Left lobe of liver (tissue), 2 donors: ENCODE data around the gene FAM47E. TPM values are rescaled to one million over a fixed set of nuclear protein-coding genes. Genes with fewer than 3 reads are reported as not detected.
"Not testable (repeated sequence)": the region's sequence is repeated elsewhere in the genome, so short reads cannot be mapped to it uniquely, and the experiment has no call there.

ENCODE experiments used
- ATAC-seq: fragments of 200-7000 bp; cut with Tn5 transposase; one replicate; pipeline ENCODE4 v1.9.1; 2020; ENCODE audit warnings: mild to moderate bottlenecking, moderate library complexity
- DNase-seq: peaks from one replicate; pipeline ENCODE4 v3.0.0-alpha.2; 2020; ENCODE audit warnings: low spot score
- total RNA-seq: library from RNA; stranded (reverse); gene quantifications from one replicate; pipeline ENCODE4 v1.2.1, GENCODE V29; 2021
- donor health status: DM: no; HTN: no; CAD: no; lungs with moderate emphysema.
- donor health status: DM: no; HTN: yes; CAD: no.

Gene FAM47E
- total RNA-seq, 1 donor from 2014 or later = 3.3 TPM

DNA sequence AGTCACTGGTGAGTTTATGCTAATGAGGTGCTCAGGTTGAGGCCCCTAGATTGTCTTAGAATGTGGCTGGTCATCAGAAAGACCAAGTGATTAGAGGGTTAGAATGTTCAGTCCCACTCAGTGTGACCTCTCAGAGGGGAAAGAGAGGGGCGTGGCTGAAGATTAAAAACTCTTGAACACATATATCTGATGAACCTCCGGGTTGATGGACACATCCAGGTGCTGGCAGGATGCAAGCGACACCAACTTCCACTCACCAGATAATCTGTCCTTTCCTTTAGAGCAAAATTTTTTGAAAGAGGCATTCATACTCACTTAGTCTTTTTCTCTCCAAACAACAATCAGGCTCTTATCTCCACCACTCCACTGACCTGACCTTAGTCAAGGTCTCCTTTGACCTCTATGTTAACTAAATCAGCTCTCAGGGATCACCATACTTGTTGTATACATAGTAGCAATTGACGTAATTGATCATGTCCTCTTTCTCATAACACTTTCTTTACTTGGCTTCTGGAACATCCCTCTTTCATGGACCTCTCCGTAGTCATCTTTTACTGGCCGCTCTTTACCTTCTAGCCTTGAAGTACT lies 14.2 kb downstream of the FAM47E start:
- ATAC-seq (no peak), DNase-seq (no peak)

DNA sequence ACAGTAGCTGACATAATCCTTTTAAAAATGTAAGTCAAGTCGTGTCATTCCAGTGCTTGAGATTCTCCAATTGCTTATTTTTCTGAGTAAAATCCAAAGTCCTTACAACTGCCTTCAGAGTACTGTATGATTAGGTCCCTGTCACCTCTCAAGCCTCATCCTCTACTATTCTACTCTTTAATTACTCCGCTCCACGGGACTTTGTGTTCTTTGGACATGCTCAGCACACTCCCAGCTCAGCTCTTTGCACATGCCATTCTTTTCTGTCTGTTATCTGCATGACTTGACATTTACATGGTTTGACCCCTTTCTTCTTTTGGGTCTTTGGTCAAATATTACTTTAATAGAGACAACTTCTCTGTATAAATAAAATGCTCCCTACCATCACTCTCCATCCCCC lies 15.1 kb downstream of the FAM47E start:
- DNase-seq (no peak), ATAC-seq (no peak)

DNA sequence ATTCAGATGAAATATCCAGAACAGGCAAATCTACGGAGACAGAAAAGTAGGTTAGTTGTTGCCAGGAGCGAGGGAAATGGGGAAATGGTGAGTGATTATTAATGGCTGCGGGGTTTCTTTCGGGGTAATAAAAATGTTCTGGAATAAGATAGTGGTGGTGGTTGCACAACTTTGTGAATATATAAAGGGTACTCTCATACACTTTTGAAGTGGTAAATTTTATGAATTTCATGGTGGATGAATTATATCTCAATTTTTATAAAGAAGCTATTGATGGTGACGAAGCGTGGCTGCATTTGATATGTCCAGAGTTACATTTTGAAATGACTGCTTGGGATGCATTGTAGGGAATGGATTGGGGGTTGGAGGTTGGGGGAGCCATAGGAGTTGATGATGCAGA lies 16.3 kb downstream of the FAM47E start:
- DNase-seq (no peak), ATAC-seq (no peak)

DNA sequence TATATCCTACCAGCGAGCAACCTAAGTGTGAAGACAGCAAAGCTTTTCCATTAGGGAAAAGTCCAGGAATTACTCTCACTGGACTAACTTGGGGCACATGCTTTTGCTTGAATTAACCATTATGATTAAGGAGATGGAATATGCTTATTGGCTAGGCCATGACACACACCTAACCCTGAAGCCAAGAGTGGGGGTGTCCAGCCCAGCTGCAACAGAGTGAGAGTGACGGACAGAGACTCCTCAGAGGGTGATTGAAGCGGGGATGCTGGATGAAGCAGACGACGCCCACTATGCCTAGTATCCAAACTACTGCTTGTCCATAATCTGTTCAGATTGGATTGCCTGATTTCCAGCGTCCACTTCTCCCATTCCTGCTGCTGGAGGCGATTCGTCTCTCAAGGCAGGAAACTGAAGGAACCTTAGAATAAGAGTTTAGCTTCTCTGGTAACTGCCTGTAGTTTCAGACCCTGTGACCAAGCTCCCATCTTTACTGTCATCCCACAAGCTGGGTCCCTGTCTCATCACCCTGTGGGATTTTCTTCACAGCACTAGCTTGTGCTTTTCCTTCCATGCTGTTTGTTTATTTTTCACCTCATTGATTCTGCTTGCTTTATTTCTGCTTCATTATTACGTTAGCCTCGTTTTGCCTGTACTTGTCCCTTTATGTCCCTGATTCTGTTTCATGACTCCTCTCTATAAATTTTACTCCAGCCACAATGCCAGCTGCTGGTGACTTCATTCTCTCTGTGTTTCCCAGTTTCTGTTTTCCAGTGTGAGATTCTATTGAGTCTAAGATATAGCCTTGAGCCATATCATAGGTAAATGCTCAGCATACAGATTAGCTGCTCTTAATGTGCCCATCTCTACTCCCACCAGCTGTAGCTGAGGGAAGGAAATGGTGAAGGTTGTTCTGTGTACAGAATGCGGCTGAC lies 19.0 kb downstream of the FAM47E start:
- DNase-seq (no peak), ATAC-seq (no peak)

DNA sequence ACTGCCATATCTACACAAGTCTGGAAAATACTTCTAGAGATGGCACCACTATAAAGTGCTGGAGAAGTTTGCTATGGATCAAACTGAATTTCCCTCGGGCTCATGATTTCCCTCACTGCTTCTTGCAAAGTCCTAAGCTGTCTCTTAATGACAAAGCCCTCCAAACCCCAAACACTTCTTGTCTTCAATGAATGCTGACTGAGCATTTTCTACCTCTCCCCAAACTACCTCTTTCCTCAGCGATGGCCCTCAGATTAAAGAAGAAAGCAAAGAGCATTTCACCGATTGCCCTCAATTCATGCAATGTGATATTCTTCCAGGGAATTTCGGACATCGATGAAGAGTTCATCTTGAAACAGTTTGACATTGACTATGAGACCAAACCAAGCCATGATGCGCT lies 19.7 kb downstream of the FAM47E start:
- ATAC-seq (no peak), DNase-seq (no peak)

DNA sequence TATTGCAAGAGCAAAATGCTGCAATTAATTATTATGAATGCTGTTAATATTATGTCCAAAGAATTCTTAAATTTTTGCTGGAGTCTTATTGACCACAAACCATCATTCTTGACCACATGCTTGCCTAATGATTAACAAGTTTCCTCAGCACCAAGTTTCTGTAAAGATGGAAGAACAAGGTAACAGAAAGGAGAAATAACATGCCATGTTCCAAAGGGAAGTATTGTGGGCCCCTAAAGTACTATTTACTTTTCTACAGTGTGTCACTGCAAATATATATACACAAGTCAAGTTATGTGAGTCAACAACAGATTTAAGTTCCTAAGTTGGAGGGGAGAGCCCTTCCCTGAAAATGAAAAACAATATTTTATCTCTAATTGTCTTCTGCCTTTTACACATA lies 20.6 kb downstream of the FAM47E start:
- DNase-seq = no peak
- ATAC-seq = no peak

DNA sequence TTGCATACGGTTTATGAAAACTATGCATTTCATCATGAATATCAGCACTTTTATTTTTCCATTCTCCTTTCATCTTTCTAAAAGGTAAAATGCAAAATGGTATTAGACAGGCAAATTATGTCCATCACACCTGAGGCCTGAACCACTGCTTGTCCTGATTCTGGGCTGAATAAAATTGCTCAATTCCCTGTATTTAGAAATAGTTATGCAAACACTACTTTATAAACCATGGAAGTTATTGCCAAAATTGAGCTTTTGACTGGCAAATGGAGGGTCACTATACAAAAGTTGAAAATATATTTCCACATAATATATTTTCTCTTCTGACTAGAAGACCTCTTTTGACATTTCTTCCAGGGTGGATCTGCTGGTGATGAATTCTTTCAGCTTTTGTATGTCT lies 21.1 kb downstream of the FAM47E start:
- DNase-seq (no peak), ATAC-seq (peak; percentile 60)

DNA sequence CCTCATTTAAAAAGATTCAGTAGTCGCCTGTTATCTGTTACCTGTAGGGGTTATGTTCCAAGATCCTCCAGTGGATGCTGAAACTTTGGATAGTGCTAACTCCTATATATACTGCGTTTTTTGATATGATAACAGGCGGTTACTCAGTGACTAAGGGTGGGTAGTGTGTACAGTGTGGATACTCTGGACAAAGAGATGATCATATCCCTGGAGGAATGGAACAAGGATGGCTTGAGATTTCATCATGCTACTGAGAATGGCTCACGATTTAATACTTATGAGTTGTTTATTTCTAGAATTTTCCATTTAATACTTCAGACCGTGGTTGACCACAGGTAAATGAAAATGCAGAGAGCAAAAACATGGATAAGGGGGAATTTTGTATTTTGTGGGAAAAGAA lies 21.5 kb downstream of the FAM47E start:
- DNase-seq (no peak), ATAC-seq (peak; percentile 35)

DNA sequence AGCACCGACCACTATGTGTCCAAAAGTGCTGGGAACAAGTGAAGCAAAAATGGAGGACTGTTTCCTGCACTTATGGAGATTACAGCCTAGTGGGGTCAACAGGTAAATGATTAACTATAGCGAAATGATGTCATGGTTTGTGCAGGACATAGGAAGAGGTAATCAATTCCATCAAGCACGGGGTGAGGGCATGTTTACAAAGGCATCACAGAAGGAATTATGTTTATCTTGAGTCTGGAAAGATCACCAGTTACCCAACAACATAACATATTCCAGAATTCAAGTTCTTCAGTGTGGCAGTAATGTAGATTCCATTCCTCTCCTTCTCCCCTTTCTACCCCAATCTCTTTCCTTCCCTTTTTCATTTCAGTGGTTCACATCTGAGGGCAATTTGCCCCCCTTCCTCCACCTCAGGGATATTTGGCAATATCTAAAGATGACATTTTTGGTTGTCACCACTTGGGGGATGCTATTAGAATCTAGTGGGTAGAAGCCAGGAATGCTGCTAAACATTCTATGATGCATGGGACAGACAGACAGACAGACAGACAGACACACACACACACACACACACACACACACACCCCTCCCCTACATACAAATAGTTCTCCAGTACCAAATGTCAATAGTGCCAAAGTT lies 24.1 kb downstream of the FAM47E start:
- ATAC-seq = peak; percentile 62
- peak; percentile 63 for DNase-seq

DNA sequence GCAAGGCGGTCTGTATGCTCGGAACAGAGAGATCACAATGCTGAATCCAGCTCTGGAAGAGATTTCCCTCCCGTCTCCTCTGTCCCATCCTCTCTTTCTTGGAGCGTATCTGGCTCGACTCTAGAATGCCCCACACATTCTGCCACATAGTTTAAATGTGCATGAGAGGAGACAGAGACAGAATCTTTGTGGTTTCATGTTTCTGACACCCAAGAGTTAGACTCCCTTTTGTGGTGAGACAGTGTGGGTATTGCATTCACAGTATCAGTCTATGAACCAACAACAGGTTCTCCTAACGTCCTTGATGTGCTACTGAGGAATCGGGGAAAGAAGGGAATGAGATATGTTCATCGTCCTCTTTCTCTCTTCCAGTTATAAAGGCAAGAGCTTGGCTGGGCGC lies 25.3 kb downstream of the FAM47E start:
- no peak for ATAC-seq
- no peak for DNase-seq

DNA sequence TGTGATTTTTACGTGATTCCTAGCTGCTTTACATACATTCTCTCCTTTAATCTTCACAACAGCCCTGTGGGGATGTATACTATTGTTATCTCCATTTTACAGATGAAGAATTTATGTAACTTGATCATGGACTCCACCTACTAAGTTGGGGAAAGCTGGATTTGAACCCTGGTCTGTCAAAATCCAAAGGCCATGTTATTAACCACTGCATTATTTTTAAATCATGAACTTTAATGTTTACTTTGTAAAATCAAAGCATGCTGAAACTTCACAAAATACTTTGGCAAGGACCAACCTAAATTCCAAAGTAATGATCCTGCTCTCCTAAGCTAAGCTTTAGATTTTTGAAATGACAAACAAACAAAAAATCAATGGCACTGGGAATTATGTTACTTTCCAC lies 26.1 kb downstream of the FAM47E start:
- DNase-seq = no peak
- ATAC-seq = peak; percentile 28

DNA sequence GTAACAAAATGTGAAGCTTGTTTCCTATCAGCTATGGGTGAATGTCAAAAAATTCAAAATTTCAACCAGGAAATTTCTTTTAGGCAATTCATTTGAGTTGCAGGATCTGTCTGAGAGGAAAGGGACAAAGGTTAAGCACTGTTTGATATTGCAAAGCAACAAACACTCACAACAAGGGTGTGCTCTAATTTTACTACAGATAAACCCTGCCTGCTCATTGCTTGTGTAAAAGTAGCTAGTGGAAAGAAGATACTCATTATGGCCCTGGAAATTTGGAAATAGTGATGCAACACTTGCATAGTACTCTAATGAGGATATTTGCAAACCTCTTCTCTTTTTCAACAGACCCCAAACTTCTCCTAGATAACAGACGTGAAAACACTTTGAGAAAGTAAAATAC lies 27.1 kb downstream of the FAM47E start:
- ATAC-seq = peak; percentile 62
- no peak for DNase-seq

DNA sequence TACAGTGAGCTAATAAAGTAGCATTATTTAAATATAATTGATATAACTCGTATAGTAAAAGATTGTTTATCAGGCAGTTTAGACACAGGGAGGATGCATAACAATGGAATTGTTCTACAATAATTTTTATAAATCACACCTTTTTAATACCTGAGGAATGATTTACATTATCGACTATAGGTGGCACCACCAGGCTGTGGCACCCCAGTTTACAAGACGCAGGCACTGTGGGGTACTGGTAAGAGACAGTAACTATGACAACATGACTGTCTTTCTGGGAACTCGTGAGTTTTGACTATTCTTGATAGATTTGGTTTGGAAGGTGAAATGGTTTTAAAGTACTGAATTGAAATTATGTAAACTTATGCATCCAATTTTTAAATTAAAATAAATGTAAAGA lies 27.9 kb downstream of the FAM47E start:
- no peak for DNase-seq
- ATAC-seq = no peak

DNA sequence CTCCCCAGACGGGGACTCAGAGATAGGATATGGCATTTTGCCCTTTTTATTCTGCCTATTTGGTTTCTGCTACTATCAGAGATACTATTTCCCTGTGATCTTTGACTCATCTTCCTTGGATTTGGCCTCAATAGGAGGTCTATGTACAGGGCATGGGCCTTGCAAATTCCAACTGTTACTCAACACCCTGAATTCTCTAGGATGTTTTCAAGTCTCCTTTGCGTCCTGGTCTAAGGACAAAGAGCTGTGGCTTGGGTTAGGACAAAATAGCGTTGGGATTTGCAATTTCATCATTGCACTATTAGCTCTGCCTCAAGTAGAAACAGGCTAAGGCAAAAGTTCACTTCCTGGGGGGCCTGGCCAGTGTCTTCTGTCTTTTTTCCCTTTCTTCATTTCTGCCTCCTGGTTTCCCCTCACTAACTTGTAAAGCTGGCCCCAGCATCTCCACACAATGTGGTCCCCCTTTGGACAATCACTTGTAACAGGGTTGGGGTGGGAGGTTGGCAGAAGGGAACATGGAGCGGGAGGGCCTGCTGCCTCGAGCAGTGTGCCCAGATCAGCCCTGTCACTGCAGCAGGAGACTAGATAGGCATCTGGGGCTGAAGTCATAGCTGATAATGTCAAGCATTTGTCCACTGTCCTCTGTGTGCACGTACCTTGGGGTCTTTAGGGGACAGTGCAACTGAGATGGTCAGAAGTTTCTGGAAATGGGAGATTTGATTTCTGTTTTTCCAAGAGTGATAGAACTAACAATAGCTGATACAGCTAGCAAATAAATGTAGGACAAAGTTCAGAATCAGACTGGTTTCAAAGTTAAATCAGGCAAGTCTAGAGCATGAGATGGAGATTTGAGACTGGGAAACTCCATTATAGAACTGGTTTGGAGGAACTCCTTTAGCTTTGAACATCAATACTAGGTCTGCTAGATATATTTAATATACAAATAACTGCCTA lies 29.2 kb downstream of the FAM47E start:
- DNase-seq (no peak), ATAC-seq (peak; percentile 40)

DNA sequence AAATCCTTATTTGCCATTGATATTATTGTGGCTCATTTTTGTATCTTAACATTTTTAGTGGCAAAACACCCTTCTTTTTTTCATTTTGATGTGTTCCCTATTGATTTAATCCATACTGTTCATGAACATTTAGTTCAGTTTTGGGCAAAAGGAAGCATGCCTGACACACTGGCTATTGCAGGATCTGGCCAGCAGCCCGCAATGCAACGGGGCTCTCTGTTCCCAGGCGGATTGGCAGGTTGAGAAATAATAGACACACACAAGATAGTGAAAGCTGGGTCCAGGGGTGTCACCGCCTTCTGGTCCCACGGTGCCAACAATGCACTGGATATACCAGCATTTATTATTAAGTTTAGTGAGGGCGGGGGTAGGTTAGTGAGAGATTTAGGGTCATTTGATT lies 30.1 kb downstream of the FAM47E start:
- peak; percentile 84 for DNase-seq
- ATAC-seq = peak; percentile 38

DNA sequence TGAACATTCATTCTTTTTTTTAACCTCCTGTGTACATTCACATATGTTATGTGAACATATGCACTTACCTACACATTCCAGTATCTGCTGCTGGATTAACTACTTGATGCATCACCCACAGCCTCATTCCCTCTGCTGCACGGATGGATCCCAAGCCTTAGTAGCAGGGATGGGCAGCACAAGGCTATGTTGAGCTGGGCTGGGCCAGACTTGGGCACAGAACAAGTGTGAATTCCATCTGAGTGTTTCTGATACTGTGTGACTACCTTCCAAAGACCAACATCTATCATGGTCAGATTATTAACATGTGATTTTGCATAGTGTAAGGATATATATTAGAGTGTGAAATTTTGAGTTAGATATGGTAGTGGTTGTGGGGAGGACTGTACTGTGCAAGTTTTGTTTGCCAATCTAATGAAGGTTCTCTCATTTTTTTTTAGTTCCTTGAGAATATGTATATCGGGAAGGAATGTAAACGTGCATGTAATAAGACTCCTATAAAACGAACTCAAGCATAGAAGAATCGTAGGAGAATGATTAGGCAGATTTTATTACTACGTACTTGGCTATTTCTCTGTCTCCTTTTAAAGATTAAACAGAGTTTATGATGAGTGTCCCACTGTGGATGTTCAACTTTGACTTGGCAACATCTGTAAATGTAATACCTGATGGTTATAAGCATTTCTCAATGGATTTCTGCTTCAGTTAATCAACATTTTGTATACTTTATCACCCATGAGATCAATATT lies 31.6 kb downstream of the FAM47E start:
- DNase-seq (no peak), ATAC-seq (no peak)

DNA sequence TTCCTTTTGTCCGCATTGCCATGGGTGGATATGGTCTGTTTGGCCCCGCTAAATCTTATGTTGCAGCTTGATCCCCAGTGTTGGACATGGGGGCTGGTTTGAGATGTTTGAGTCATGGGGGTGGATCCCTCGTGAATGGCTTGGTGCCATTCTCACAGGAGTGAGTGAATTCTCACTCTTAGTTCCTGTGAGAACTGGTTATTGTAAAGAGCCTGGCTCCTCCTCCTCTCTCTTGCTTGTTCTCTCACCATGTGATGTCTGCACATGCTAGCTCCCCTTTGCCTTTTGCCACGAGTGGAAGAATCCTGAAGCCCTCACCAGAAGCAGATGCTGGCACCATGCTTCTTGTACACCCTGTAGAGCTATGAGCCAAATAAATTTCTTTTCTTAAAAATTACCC lies 32.4 kb downstream of the FAM47E start:
- DNase-seq (no peak), ATAC-seq (no peak)

DNA sequence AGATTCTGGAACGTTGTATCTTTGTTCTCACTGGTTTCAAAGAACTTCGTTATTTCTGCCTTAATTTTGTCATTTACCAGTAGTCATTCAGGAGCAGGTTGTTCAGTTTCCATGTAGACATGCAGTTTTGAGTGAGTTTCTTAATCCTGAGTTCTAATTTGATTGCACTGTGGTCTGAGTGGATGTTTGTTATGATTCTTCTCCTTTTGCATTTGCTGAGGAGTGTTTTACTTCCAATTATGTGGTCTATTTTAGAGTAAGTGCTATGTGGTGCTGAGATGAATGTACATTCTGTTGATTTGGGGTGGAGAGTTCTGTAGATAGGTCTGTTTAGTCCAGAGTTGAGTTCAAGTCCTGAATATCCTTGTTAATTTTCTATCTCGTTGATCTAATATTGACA lies 36.3 kb downstream of the FAM47E start:
- not testable (repeated sequence) for DNase-seq, ATAC-seq

DNA sequence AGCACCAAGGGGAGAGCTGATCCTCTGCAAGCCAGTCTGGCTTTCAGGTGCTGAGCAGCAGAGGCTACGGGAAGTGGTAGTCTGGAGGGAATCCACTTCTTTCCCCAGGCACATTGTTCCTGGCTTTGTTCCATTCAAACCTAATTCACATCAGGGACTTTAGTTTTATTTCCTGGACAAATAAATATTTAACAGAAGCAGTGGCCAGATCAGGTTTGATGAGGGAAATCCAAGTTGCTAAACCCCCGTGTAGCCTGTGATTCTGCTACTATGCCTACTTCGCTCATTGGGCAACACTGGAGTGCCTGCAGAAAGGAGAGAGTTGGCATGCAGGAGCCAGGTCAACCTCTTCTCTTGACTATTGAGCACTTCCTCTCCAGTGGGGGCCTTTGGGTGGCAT lies 41.2 kb downstream of the FAM47E start:
- ATAC-seq (peak; percentile 90), DNase-seq (no peak)

DNA sequence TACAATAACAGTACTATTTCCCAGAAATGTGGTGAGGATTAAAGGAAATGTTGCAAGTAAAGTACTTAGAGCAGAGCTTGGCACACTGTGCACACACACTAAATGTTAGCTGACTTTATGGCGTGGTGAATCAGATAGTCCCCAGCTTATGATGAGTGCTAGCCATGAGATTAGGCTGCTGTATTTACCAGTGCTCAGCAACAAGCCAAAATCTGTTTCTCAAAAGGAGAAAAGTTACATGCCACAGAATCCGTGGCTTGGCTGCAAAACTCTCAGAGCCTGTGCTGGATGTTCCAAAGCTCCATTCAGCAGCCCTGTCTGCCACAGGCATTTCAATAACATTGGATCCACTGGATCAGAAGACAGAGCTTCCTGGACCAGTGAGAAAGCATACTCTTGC lies 42.3 kb downstream of the FAM47E start:
- DNase-seq (no peak), ATAC-seq (no peak)
